ENCODE results near the gene CBARP. TPM values are rescaled to one million over a fixed set of nuclear protein-coding genes. Genes with fewer than 3 reads are reported as not detected.

Gene CBARP
- total and polyA plus RNA-seq, 9 of the 15 experiments (the other 6 are each of a cell fraction or from before 2014, with no cell fraction given): 0.03 to 8.9 (median 1.2) TPM; not detected in 1

- TF ChIP-seq, protein P1, sequence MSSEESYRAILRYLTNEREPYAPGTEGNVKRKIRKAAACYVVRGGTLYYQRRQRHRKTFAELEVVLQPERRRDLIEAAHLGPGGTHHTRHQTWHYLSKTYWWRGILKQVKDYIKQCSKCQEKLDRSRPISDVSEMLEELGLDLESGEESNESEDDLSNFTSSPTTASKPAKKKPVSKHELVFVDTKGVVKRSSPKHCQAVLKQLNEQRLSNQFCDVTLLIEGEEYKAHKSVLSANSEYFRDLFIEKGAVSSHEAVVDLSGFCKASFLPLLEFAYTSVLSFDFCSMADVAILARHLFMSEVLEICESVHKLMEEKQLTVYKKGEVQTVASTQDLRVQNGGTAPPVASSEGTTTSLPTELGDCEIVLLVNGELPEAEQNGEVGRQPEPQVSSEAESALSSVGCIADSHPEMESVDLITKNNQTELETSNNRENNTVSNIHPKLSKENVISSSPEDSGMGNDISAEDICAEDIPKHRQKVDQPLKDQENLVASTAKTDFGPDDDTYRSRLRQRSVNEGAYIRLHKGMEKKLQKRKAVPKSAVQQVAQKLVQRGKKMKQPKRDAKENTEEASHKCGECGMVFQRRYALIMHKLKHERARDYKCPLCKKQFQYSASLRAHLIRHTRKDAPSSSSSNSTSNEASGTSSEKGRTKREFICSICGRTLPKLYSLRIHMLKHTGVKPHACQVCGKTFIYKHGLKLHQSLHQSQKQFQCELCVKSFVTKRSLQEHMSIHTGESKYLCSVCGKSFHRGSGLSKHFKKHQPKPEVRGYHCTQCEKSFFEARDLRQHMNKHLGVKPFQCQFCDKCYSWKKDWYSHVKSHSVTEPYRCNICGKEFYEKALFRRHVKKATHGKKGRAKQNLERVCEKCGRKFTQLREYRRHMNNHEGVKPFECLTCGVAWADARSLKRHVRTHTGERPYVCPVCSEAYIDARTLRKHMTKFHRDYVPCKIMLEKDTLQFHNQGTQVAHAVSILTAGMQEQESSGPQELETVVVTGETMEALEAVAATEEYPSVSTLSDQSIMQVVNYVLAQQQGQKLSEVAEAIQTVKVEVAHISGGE (CRISPR knock-in tag; IDR thresholded peaks at IDR 0.05): peak in 2 of 3 experiments; percentile 25 to 40; a peak in 2 of 6 replicates
- TF ChIP-seq, protein P2, sequence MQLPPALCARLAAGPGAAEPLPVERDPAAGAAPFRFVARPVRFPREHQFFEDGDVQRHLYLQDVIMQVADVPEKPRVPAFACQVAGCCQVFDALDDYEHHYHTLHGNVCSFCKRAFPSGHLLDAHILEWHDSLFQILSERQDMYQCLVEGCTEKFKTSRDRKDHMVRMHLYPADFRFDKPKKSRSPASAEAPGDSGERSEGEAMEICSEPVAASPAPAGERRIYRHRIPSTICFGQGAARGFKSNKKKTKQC (CRISPR knock-in tag; IDR thresholded peaks at IDR 0.05): no peak; the same call in 1 of the 2 replicates
- TF ChIP-seq ZBTB7A (IDR thresholded peaks at IDR 0.05; ENCODE audit: borderline replicate concordance, control insufficient read depth, low read depth, low read length) (peak; percentile 98), ZBTB17 (CRISPR knock-in tag; IDR thresholded peaks at IDR 0.05) (peak; percentile 67; the same call in 1 of the 2 replicates), TAF1 (IDR thresholded peaks at IDR 0.05; ENCODE audit: control insufficient read depth, extremely low read depth, insufficient read depth, low read length, severe bottlenecking) (peak; percentile 15), SAFB (IDR thresholded peaks at IDR 0.05; ENCODE audit: borderline replicate concordance, low read depth, low read length) (peak; percentile 19; the same call in 1 of the 2 replicates), JUN (IDR thresholded peaks at IDR 0.05; ENCODE audit: borderline replicate concordance, low read depth, low read length) (peak; percentile 97), JUN (CRISPR knock-in tag; IDR thresholded peaks at IDR 0.05; ENCODE audit: borderline replicate concordance) (0 out of 2 replicates have a peak, but pooled peaks have one; percentile 8), ATF7 (IDR thresholded peaks at IDR 0.05) (peak; percentile 99), MAFK (IDR thresholded peaks at IDR 0.05; ENCODE audit: low read length) (no peak), GTF2B (IDR thresholded peaks at IDR 0.05; ENCODE audit: extremely low read depth, insufficient read length) (no peak), BHLHE40 (IDR thresholded peaks at IDR 0.05; ENCODE audit: low read length) (peak; percentile 85), TARDBP (IDR thresholded peaks at IDR 0.05) (peak; percentile 91; the same call in 1 of the 2 replicates), NCOA1 (IDR thresholded peaks at IDR 0.05; ENCODE audit: low read depth) (peak; percentile 35; the same call in 1 of the 2 replicates)
- TF ChIP-seq, protein P3, sequence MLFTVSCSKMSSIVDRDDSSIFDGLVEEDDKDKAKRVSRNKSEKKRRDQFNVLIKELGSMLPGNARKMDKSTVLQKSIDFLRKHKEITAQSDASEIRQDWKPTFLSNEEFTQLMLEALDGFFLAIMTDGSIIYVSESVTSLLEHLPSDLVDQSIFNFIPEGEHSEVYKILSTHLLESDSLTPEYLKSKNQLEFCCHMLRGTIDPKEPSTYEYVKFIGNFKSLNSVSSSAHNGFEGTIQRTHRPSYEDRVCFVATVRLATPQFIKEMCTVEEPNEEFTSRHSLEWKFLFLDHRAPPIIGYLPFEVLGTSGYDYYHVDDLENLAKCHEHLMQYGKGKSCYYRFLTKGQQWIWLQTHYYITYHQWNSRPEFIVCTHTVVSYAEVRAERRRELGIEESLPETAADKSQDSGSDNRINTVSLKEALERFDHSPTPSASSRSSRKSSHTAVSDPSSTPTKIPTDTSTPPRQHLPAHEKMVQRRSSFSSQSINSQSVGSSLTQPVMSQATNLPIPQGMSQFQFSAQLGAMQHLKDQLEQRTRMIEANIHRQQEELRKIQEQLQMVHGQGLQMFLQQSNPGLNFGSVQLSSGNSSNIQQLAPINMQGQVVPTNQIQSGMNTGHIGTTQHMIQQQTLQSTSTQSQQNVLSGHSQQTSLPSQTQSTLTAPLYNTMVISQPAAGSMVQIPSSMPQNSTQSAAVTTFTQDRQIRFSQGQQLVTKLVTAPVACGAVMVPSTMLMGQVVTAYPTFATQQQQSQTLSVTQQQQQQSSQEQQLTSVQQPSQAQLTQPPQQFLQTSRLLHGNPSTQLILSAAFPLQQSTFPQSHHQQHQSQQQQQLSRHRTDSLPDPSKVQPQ (CRISPR knock-in tag; IDR thresholded peaks at IDR 0.05; ENCODE audit: borderline replicate concordance): no peak
- TF ChIP-seq, protein P4, sequence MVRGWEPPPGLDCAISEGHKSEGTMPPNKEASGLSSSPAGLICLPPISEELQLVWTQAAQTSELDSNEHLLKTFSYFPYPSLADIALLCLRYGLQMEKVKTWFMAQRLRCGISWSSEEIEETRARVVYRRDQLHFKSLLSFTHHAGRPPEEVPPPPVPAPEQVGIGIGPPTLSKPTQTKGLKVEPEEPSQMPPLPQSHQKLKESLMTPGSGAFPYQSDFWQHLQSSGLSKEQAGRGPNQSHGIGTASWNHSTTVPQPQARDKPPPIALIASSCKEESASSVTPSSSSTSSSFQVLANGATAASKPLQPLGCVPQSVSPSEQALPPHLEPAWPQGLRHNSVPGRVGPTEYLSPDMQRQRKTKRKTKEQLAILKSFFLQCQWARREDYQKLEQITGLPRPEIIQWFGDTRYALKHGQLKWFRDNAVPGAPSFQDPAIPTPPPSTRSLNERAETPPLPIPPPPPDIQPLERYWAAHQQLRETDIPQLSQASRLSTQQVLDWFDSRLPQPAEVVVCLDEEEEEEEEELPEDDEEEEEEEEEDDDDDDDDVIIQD (CRISPR knock-in tag; IDR thresholded peaks at IDR 0.05): peak; percentile 59; the same call in 1 of the 2 replicates
These were observed 2.3 kb upstream of the CBARP start (continued) for GRCh38 chr19:1239796-1240737.

All from K562 (cell line).